K562 (cell line): ENCODE measurements around the gene SNRPD2.

Source experiments
- MAX ChIP-seq: sonication (generic); formaldehyde crosslinking; IDR thresholded peaks from 2 replicates; pipeline ENCODE4 v1.9.0; 2022; ENCODE audit warnings: mild to moderate bottlenecking, missing genetic modification reagents
- TF ChIP-seq, protein P1 (sequence below), 2 experiments: fragments of 450-650 bp; formaldehyde crosslinking in 1 of 2; IDR thresholded peaks; 2 replicates each; pipeline versions ENCODE4 v1.4.0 to v1.6.1; 2014 to 2020; ENCODE audit warnings: mild to moderate bottlenecking in 2 of 2, borderline replicate concordance in 1 of 2, low read depth in 1 of 2

DNA sequence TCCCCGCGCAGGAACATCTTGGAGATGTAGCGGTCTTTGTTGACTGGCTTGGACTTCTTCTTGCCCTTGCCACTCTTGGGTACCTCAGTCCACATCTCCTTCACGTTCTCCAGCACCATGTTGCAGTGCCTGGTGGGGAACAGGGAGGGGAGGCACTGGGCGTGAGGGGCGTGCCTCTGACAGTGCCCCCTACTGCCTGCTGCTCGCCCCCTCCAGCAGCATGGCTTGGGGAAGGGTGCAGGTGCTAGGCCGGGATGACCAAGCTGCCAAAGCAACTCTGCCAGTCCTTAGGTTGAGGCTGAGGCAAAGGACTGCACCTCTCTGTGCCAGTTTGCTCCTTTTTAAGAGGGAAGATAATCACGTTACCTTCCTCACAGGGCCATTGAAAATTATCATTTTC is 4.2 kb downstream of the SNRPD2 start:
- TF ChIP-seq MAX = no peak
- TF ChIP-seq, protein P1, sequence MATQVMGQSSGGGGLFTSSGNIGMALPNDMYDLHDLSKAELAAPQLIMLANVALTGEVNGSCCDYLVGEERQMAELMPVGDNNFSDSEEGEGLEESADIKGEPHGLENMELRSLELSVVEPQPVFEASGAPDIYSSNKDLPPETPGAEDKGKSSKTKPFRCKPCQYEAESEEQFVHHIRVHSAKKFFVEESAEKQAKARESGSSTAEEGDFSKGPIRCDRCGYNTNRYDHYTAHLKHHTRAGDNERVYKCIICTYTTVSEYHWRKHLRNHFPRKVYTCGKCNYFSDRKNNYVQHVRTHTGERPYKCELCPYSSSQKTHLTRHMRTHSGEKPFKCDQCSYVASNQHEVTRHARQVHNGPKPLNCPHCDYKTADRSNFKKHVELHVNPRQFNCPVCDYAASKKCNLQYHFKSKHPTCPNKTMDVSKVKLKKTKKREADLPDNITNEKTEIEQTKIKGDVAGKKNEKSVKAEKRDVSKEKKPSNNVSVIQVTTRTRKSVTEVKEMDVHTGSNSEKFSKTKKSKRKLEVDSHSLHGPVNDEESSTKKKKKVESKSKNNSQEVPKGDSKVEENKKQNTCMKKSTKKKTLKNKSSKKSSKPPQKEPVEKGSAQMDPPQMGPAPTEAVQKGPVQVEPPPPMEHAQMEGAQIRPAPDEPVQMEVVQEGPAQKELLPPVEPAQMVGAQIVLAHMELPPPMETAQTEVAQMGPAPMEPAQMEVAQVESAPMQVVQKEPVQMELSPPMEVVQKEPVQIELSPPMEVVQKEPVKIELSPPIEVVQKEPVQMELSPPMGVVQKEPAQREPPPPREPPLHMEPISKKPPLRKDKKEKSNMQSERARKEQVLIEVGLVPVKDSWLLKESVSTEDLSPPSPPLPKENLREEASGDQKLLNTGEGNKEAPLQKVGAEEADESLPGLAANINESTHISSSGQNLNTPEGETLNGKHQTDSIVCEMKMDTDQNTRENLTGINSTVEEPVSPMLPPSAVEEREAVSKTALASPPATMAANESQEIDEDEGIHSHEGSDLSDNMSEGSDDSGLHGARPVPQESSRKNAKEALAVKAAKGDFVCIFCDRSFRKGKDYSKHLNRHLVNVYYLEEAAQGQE (IDR thresholded peaks at IDR 0.05; ENCODE audit: borderline replicate concordance) = no peak
- TF ChIP-seq, protein P1 (CRISPR knock-in tag; IDR thresholded peaks at IDR 0.05; ENCODE audit: low read depth) = no peak
